NCI-H2107 (cell line): ENCODE results near the gene WDR48.

ENCODE experiments used
- DNase-seq: peaks from one replicate; lab custom pipeline; 2025; lab: John Stamatoyannopoulos, UW

WDR48 gene

DNA sequence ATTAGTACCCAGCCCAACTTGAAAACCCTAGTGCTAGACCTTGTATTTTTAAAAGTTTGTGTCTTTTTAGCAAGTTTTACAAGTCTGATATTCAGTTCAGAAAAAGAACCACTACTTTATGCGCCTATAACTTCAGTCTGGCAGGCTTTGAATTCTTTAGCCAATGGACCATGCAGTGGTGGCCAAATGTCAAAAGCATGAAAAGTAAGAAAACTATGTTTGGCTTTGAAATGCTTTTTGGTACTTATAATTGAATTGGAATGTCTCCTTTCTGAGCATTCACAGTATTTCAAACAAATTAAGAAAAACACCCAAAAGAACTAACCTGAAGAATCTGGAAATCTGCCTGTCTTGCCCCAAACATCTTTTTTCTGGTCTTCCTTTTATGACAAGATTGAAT lies 12.8 kb downstream of the WDR48 start:
- DNase-seq = no peak

DNA sequence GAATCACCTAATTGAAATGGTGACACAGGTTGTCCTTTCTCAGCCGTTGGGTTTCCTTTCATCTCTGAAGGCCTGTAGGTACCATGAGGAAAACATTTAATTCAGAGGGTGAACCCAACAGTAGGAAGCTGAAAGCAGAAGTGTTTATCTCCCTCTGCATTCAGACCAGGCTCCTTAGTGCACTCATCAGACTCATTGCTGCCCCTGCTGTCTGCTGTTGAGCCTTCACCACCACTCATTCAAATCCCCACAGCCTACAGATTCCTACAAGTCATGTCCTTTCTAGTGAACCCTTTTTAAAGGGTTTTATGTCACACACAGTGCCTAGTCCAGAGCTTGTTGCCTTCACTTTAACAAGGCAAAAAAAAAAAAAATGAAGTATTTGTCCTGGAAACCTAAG lies 13.4 kb downstream of the WDR48 start:
- no peak for DNase-seq

DNA sequence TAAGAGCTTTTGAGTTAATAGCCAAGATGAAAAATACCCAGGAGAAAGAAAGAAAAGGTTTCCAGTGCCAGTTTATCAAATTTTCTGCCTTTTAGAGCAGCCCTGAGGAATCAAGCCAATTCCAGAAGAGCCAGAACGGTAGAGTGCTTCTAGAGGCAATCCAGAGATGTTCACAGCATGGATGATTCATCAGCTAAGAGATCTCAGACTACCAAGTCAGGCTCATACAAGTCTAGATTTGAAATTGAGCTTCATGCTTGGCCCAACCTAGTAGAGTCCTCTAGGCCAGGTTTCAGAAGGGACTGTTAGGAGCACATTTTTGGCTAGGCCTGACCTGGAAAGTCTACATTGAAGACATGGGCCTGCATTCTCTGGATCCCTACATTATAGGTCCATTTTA lies 15.5 kb downstream of the WDR48 start:
- no peak for DNase-seq

DNA sequence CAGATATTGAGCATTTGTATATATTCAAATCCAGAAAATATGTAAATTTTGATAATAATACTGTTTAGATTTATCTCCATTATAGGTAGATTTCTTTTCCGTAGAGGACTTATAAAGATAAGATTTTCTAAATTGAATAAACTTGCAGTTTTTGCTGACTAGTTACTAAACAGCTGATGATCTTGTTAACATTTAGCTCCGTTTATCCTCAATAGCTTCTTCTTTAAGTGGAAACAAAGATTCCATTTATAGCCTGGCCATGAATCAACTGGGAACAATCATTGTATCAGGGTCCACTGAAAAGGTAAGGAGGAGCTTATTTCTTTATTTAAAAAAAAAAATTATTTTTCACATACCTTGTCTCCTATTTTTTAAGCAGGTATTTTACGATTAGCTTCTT lies 16.7 kb downstream of the WDR48 start:
- no peak for DNase-seq

DNA sequence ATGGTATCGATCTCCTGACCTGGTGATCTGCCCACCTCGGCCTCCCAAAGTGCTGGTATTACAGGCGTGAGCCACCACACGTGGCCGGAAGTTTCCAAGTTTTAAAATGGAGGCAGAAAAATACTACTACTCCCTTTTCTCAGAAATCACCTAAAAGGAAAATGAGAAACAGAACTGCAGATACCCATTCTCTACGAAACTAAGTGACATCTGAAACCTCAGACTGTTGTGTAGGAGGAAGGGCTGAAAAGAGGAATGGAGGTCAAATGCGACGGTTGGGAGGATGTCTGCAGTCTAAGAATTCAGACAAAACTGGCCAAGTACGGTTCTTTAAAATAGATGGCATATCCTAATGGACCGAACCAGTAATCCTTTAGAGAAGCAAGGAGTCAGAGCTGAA lies 24.1 kb downstream of the WDR48 start:
- DNase-seq = no peak

DNA sequence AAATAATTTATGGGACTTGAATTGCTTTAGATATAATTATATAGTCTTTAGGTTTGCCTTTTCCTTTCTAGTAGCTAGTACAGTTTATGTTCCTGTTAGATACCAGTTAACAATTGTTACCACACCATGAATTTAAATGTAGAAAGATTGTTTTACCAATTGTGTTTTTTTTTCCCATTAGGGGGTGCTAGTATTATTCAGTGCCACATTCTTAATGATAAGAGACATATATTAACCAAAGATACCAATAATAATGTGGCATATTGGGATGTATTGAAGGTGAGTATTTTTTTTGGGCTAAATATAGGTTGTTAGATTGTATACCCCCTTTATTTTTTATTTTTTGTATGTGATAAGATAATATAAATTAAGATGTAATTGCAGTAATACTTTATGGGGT lies 27.7 kb downstream of the WDR48 start:
- DNase-seq = no peak

DNA sequence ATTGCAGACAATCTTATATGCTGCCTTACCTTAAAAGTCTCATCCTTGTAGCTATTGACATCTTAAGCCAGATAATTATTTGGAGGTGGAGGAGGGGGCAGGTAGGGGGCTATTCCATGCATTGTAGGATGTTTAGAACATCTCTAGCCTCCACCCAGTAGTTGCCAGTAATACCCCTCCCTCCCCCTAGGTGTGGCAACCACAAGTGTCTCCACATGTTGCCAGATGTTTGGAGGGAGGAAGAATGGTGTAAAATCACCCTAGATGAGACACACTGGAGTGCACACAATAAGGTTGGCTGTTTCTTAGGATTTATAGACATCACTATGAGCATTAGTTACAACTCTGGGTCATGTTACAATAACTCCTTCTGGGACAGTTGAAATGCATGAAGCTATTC lies 28.2 kb downstream of the WDR48 start:
- DNase-seq = no peak

DNA sequence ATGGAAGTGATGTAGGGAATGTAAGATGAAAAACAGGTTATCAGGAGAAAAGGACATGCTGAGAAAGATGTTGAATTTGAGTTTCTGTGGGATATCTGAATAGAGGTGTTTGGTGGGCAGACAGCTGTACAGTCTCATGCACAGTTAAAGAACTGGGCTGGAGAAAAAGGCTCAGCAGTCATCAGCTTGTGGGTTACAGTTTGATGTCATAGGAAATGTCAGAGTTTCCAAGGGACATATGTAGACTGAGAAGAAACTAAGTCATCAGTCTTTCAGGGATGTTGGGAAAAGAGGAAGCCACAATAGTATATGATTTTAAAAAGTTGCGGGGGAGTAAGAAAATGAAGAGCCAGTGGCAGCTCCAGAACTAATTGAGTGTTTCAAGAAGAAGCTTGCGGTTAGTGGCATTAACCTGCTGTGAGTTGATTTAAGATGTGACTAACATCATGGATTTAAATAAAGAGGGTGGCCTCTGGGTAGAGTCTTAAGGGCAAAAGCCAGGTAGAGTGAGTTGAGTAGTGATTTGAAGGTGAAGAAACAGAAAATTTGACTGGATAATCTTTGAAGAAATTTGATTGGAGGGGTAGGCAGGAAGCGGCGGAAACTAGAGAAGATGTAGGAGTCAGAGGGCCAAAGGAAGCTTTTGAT lies 31.0 kb downstream of the WDR48 start:
- DNase-seq = no peak

DNA sequence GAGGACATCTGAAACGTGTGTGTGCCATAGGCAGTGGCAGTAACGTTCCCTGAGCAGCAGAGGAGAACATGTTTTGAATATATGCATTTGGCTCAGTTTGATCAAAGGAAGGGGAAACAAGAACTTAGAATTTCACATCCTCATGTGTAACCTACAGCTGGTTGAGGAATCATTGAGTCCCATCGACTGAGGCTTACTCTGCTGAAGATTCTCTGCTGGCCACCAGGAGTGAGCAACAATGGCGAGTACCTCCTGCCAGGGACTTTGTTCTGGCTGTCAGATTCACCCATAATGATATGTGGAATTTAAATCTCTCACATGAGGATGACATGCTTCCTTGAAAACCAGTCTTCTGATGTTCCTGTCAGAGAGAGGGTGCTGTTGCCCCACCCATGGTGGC lies 34.3 kb downstream of the WDR48 start:
- no peak for DNase-seq

DNA sequence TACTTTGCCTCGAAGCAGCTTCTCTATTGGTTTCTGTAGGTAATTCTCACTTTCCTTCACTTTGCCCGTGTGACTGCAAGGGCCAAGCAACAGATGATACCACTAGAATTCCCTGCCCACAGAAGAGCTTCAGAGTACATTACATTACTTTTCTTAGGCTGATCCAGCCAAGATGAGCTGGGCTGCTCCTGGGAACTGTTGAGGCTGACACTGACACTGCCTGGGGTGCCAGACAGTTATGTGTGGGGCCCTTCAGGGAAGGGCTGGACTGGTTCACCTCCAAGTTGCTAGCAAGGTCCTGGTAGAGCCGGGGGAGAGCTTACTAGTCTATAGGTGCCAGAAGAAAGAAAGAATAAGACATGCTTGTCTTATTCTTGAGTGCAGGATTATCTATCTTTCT lies 36.6 kb downstream of the WDR48 start:
- DNase-seq = no peak

DNA sequence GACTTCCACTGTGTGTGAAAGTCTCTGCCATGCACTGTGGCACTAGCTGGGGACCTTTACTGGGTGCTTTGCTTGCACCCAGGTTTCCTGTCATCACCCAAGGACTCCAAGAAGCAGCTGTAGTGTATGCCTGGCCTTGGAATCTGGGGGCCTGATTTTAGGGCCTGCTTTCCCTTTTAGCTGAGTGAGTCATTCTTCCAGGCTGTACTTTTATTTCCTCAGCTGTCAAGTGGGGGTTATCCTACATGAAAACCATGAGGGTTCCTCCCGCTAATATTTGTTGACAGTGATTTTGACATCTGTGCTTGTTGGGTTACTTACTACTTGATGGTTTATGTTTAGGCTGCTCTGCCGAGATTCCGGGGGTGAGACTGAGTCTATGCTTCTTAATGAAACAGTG lies 37.1 kb downstream of the WDR48 start:
- DNase-seq = no peak

DNA sequence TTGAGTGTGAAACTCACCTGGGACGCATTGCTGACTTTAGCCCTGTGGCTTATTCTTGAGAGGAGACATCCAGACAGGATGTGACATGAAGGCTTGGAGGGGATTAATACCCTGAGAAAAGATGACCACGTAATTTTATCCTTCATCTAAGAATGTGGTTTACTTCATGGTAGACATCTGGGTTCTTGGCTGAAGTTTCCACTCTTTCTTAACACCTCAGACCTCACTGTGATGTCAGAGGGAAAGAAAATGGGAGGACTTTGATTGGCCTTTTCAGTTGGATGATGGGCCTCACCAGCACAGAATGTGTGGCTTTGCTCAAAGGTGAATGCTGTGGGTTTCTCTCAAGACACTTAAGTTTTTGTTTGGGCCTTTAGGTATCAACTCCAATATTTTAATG lies 39.1 kb downstream of the WDR48 start:
- no peak for DNase-seq

DNA sequence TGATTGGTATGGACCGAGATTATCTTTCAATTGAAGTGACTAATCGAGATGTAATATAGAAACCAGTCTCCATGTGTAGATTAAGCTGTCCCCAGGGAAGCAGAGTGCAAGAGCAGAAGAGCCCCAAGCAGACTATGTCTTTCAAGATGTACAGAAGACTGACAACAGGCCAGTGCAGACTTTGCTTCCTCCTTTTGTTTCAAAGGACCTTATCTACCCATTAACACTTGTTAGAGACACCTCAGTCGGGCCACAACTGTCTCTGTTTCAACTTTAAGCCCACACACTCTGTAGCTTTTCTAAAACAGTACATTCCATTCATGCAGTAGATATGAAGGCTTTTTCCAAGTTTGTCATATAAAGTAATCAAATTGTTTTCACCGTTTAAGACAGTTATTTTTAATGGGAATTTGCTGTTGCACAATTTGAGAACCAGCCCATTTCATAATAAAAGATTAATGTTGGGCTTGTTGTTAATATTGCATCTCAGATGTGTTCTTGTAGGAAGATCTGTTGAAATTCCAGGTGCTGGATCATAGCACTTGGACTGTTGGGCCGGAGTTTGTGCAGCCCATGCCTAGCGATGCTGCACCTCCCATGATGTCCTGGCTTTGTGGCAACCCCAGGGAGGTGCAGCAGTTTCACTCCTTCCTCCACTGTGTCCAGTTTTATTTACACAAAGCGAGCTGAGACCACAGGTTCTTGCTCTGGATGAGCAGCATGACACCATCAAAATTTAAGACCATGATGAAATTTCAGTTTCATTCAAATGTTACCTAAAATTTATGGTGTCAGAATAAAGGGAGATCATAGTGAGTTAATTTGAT lies 43.2 kb downstream of the WDR48 start:
- no peak for DNase-seq

DNA sequence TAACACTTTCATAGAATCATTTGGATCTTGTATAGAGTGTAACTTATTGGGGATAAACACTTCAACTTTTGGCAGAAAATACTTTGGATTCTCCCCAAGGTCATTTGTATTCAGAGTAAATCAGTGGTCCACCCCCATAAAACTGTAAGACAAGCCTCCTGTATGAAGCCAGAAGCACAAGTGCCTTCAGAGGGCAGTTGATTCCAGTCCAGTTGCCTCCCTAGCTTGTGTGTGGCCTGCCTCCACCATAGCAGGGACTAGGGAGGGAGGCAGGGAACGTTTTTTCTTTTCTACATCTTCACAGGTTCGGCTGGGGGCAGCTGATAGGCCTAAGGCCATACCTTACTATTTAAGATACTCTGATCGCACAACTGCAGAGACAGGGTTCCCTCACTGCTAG lies 44.0 kb downstream of the WDR48 start:
- DNase-seq = no peak

DNA sequence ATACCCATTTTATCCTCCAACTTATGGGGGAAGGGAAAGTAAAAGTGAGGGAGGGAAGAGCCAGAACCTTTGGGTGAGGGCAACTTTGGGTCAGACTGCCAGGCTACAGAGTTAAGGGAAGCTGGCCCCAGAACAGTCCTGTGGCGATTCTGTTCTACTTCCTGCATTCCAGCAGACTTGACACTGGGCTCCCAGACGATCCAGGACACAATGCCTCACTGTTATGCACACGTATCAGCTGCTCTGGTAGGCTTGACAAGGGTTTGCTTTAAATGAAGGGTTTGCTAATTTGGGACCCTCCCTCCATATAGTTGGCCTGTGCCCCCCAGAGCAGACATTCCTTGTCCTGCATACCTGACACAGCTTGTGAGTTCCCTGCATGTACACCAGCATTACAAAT lies 45.0 kb downstream of the WDR48 start:
- DNase-seq = no peak

DNA sequence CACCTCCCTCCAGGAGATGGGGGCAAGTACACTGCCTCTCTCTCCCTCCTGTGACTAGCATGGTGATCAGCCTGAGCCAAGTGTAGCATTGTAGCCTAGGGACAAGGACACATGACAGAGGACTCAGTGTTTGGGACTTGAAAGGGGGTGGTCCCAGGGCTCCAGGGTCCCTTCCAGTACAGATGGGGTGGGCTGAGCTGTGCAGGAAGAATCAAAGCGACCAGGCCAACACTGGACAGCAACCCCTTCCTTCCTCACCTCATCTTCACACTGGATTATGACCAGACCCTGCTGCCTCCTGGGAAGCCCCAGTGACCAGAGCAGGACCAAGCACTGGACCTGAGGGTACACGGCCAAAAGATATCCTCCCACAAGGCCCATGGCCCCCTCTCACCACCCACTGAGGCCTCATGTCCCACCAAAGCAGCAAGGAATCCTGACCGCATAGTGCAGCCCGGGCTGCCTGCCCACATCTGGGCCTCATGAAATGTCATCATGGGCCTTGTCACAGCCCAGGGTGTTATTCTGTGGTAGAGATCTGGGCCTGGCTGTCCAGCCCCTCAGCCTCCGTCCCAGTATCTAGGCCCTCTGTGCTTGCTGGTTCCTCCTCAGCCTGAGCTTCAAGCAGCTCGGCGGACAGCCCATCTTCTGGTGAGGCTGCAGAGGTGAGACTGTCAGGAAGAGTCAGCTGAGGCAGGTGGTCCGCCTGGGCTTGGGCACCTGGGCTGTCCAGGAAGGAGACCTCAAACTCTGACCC lies 46.1 kb downstream of the WDR48 start:
- DNase-seq = no peak

DNA sequence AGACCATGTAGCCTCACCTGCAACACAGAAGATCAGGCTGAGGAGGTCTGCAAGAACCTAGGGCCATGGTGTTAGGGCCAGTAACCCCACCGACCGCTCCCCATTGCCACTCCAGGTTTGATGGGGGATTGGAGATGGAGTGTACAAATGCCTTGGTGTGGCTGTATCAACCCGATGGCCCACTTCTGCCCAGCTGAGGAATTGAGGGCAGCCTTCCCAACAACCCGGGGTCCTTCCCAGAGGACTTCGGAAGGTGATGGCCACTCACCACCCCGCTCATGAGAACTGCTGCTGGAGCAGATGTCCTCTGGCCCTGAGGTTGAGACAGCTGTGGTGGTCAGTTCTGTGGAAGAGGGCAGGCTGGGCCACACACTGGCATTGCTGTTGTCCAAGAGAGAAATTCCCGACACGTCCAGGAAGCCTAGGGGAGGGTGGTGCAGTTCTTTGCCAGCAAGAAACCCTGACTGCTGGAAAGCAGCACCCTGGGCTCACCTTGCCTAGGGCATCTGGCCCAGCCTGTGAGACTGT lies 46.7 kb downstream of the WDR48 start:
- no peak for DNase-seq

DNA sequence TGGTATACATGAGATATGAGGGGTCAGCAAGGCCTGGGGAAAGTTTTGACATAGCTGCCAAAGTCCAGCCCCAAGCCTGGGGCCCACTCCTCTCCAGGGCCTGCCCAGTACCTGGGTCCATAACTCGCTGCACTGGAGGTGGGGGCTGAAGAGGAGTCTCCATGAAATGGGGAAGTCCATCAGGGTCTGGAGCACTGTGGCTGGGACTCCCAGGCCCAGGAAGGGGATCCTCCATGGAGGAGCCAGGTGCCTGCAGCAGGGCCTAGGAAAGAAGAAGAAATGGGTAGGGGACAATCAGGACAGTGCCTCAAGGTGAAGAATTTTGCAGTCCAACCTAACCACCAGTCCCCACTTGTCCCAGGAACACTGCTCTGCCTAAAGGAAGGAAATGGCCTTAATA lies 47.4 kb downstream of the WDR48 start:
- no peak for DNase-seq

DNA sequence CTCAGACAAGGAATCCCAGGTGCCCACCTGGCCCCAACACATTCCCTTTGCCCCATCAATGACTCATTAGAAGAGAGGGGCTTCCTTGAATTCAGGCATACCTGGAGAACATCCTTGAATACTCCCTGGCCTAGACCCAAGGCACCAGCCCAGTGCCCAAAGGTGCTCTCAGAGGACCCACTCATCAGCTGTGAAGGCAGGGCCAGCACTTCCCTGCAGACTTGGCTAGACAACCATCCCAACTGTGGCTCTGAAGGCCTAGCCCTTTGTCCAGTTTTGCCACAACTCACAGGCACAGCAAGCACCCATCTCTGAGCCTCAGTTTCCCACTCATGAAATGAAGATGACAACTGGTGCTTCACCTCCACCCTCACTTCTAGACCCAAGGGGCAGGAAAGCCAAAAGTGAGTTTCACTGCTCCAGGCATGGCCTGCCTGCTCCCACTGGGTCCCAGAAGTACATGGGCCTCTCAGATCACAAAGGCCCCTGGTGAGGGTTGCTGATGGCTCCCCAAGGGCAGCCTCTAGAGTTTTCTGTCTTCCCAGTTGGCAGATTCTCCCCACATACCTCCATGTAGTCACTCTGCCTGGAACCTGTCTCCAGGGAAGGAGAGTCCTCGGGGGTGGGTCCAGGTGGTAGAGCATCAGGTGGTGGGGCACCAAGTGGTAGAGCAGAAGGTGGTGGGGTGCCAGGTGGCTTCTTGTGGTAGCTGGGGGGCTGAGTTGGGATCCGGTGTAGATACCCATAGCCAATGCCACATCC lies 48.1 kb downstream of the WDR48 start:
- no peak for DNase-seq

DNA sequence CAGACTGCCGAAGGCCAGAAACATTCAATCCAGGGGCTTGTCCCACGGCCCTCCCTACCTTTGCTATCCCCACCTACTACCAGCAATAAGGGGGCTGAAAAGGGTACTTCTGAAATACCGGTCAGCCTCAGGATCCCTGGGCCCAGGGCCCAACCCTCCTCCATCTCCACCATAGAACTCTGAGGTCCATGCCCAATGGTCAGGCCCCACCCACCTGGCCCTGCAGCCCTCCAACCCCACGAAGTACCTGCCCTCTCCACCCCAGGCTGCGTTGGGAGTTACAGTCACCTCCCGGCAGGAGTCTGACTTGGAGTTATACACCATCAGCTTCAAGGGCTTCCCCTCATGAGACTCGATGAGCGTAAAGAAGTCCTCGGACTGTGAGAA lies 48.7 kb downstream of the WDR48 start:
- DNase-seq = no peak

DNA sequence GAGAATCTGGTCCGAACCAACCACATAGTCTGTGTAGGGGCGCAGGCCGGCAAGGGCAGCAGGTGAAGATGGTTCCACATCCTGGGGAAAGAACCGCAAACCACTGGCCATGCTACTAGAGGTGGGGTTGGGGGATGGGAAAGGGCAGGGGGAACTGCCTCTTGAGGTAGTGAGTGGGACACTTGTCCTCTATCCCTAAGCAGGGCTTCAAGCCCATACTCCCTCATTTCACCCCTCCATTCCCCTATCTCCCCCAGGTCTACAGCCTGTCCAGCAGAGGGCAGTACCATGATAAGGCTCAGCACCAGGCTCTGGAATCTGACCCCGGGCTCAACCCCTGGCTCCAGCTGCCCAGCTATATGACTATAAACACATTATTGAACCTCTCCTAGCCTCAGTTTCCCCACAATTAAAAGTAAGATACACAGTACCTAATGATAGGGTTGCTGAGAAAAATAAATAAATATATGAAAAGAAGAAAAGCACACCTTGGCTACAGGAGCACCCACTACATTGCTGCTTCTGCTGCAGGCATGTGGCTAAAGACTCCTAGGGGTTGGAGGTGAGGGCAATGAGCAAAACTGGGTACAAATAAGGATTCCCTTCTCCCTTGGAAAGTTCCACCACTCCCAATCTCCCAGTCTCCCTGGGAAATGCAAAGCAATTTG lies 49.3 kb downstream of the WDR48 start:
- no peak for DNase-seq
